Natural killer cell (primary cell): Measurements from ENCODE around the gene ROBO1. TPM values are rescaled to one million over a fixed set of nuclear protein-coding genes. Genes with fewer than 3 reads are reported as not detected.

Experiments
- ATAC-seq, 3 donors: fragments of 150-1000 bp in 2 of 3; fragments of 200-7000 bp in 1 of 3; cut with Tn5 transposase; 1 replicate in 1 of 3; 2 replicates in 2 of 3; pipeline ENCODE4 v1.10.0; 2021; ENCODE audit warnings: mild to moderate bottlenecking in 2 of 3, moderate library complexity in 2 of 3
- DNase-seq, 2 donors: peaks; one replicate each; pipeline versions ENCODE4 v3.0.0 to v3.0.0-alpha.2; 2013 to 2021; ENCODE audit warnings: mixed read lengths in 1 of 2
- H3K27ac ChIP-seq: one replicate; pipeline ENCODE4 v1.5.1; 2013; ENCODE audit warnings: mild to moderate bottlenecking, low read length
- H3K27me3 ChIP-seq: one replicate; pipeline ENCODE4 v1.6.1; 2013; ENCODE audit warnings: low read length; ENCODE audit not compliant: control insufficient read depth, insufficient read depth
- H3K36me3 ChIP-seq: one replicate; pipeline ENCODE4 v1.6.1; 2013; ENCODE audit warnings: low read length; ENCODE audit not compliant: control insufficient read depth, insufficient read depth
- H3K4me1 ChIP-seq: one replicate; pipeline ENCODE4 v1.6.1; 2013; ENCODE audit warnings: low read length; ENCODE audit not compliant: control insufficient read depth, insufficient read depth
- H3K4me3 ChIP-seq: one replicate; pipeline ENCODE4 v1.5.1; 2013; ENCODE audit warnings: low read length
- H3K9me3 ChIP-seq: one replicate; pipeline ENCODE4 v1.6.1; 2013; ENCODE audit warnings: low read length; ENCODE audit not compliant: control insufficient read depth, insufficient read depth
- H3K27ac Mint-ChIP-seq, 2 donors: one replicate each; pipeline ENCODE4 v1.8.0; 2022; ENCODE audit warnings: mild to moderate bottlenecking in 2 of 2, mixed read lengths in 2 of 2, moderate library complexity in 1 of 2
- H3K27me3 Mint-ChIP-seq, 2 donors: one replicate each; pipeline ENCODE4 v1.8.0; 2022; ENCODE audit warnings: low read depth in 2 of 2, mixed read lengths in 2 of 2
- H3K36me3 Mint-ChIP-seq: one replicate; pipeline ENCODE4 v1.8.0; 2022; ENCODE audit warnings: mixed read lengths
- H3K4me1 Mint-ChIP-seq, 2 donors: one replicate each; pipeline ENCODE4 v1.8.0; 2022; ENCODE audit warnings: mixed read lengths in 2 of 2
- H3K4me3 Mint-ChIP-seq: one replicate; pipeline ENCODE4 v1.8.0; 2022; ENCODE audit warnings: mild to moderate bottlenecking, moderate library complexity, mixed read lengths
- H3K9me3 Mint-ChIP-seq, 2 donors: one replicate each; pipeline ENCODE4 v1.8.0; 2022; ENCODE audit warnings: mixed read lengths in 2 of 2
- WGBS: methylation state at CpG from one replicate; pipeline ENCODE4 v1.1.7; 2013; ENCODE audit warnings: missing lambda C conversion rate; ENCODE audit not compliant: insufficient coverage; 5-methylcytosine and 5-hydroxymethylcytosine counted together
- intact Hi-C: fragments of 100-400 bp; cut with micrococcal nuclease; formaldehyde crosslinking; loops from one replicate; pipeline ENCODE4 v1.14.2; 2022
- total RNA-seq, 4 donors: library from RNA; stranded (reverse); fragments of 120-200 nt in 1 of 4; gene quantifications; one replicate each; pipeline versions ENCODE4 v1.2.3 to v1.2.4, GENCODE V29; 2013 to 2022
- TF ChIP-seq, protein P1 (sequence below): fragments of 200-600 bp; IDR thresholded peaks from one replicate; pipeline ENCODE4 v1.8.0; 2022; ENCODE audit warnings: antibody characterized with exemption

The ROBO1 gene
- total RNA-seq, 3 donors from 2014 or later (not counting 1 experiment from before 2014, with no cell fraction given), result 0.07 TPM; not detected in 2

DNA sequence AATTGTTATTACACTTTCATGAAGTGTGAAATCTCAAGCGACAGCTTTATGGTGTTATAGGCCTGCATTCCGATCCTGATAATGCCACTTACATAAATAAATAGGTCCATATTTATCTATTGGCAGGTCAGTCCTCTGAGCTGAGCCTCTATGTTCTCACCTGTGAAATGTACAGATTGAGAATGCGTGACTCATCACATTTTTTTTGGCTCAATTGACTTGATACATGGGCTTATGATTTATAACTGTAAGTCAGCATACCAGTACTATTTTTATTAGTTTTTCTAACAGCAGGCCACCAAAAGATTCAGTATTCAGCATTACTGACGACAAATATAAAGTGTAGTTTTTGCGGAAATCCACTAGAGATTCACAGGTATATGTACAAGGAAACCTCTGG lies 344.4 kb downstream of the ROBO1 start:
- 92% methylated on average over 5 of the region's 5 CpGs for WGBS
- H3K9me3 ChIP-seq, result no peaks in the 10 kb centered on the region
- H3K27ac ChIP-seq, result no peak overlapping the region
- no peaks in the 10 kb centered on the region for H3K4me1 ChIP-seq
- H3K9me3 Mint-ChIP-seq, result peaks cover 7 to 10% of the 10 kb centered on the region in 2 donors
- DNase-seq (no peak), ATAC-seq (no peak)
- intact Hi-C loops, result no loop called here
- no peaks in the 10 kb centered on the region for H3K27me3 ChIP-seq
- H3K4me3 Mint-ChIP-seq, result no peak overlapping the region
- no peak overlapping the region for H3K27ac Mint-ChIP-seq
- no peak overlapping the region for H3K4me3 ChIP-seq
- no peaks in the 10 kb centered on the region for H3K36me3 ChIP-seq
- TF ChIP-seq, protein P1, sequence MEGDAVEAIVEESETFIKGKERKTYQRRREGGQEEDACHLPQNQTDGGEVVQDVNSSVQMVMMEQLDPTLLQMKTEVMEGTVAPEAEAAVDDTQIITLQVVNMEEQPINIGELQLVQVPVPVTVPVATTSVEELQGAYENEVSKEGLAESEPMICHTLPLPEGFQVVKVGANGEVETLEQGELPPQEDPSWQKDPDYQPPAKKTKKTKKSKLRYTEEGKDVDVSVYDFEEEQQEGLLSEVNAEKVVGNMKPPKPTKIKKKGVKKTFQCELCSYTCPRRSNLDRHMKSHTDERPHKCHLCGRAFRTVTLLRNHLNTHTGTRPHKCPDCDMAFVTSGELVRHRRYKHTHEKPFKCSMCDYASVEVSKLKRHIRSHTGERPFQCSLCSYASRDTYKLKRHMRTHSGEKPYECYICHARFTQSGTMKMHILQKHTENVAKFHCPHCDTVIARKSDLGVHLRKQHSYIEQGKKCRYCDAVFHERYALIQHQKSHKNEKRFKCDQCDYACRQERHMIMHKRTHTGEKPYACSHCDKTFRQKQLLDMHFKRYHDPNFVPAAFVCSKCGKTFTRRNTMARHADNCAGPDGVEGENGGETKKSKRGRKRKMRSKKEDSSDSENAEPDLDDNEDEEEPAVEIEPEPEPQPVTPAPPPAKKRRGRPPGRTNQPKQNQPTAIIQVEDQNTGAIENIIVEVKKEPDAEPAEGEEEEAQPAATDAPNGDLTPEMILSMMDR, result no peak
- H3K4me1 Mint-ChIP-seq, result no peaks in the 10 kb centered on the region
- H3K36me3 Mint-ChIP-seq, result no peaks in the 10 kb centered on the region
- H3K27me3 Mint-ChIP-seq, result no peaks in the 10 kb centered on the region

DNA sequence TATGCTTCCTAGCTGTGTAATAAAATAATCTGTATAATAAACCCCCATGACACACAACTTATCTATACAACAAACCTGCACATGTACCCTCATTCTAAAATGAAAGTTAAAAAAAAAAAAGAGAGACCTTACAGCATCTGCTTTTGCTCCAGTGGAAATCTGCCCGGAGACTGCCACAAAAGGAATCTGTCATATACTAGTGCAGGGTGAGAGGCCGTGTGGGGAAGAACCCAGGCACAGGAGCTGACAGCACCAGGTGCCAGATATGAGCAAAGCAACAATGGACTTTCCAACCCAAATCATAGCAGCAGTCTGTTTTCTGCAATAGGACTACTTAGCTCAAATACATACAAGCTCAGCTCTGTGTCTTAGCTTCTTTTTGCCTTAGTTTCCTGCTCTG lies 346.5 kb downstream of the ROBO1 start:
- Mint-ChIP-seq H3K4me1 (no peaks in the 10 kb centered on the region), H3K36me3 (no peaks in the 10 kb centered on the region), H3K27ac (no peak overlapping the region), H3K27me3 (no peaks in the 10 kb centered on the region), H3K4me3 (no peak overlapping the region), H3K9me3 (peaks cover 7 to 10% of the 10 kb centered on the region in 2 donors)
- Histone ChIP-seq H3K4me3 (no peak overlapping the region), H3K27ac (no peak overlapping the region), H3K36me3 (no peaks in the 10 kb centered on the region), H3K27me3 (no peaks in the 10 kb centered on the region), H3K9me3 (no peaks in the 10 kb centered on the region), H3K4me1 (no peaks in the 10 kb centered on the region)
- intact Hi-C loops, result no loop called here
- no peak for ATAC-seq
- TF ChIP-seq, protein P1, result no peak
- 68% methylated on average over 2 of the region's 2 CpGs for WGBS
- DNase-seq, result no peak

DNA sequence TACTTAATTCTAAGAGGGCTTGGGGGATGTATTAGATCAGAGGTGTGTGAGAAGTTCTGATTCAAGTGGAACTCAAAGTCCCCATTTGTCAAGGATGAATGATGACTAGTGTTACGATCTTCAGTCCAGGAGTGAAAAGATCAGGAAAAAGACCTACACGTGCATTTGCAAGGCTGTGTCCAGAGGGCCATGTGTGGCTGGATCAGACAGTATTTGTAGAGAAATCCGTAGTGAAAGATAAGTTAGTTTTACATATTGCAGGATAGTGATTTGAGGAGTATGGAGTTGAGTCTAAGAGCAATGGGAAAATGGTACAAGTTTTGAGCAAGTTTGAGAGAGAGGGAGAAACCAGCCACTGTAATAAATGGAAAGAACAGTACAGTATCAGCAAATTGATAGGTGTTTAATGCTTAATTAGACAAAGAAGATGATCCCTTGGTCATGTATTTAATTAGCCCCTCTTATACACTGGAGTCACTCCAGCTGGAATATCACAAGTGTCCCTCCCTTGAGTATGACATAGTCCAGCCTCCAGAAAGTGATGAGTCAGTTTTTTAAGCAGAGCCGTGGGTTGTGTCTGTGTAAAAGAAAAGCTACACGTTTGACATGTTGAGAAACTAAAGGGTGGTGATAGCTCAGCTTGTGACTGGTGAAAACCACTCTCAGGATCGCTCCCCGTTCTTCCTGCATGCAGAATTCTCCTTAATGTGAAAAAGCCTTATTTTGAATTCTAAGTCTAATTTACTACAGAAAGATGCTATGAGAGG lies 348.8 kb downstream of the ROBO1 start:
- ATAC-seq (no peak), DNase-seq (no peak)
- 78% methylated on average over 7 of the region's 7 CpGs for WGBS
- Mint-ChIP-seq H3K27me3 (no peaks in the 10 kb centered on the region), H3K27ac (no peak overlapping the region), H3K4me1 (no peaks in the 10 kb centered on the region), H3K4me3 (no peak overlapping the region), H3K36me3 (no peaks in the 10 kb centered on the region), H3K9me3 (peaks cover 15 to 17% of the 10 kb centered on the region in 2 donors)
- Histone ChIP-seq H3K4me3 (no peak overlapping the region), H3K36me3 (no peaks in the 10 kb centered on the region), H3K27ac (no peak overlapping the region), H3K27me3 (no peaks in the 10 kb centered on the region), H3K4me1 (no peaks in the 10 kb centered on the region), H3K9me3 (no peaks in the 10 kb centered on the region)
- intact Hi-C loops, result no loop called here
- TF ChIP-seq, protein P1, result no peak

DNA sequence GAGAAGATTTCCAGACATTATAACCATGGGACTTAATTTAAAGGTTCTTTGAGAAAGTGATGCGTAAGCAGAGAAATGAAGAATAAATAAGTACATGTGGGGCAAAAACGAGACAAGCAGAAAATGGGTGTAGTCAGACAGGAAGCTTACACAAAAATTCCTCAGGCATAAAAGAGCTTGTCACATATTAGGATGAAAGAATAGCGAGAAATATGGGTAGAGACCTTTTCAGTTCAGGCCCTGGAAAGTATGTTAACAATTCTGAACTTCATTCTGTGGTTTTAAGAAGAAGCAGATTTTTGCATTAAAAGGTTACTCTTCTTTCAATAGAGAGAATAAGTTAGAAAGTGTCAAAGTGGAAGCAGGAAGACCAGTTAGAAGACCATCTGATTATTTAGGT lies 352.4 kb downstream of the ROBO1 start:
- Histone ChIP-seq H3K36me3 (no peaks in the 10 kb centered on the region), H3K9me3 (peaks cover 3% of the 10 kb centered on the region), H3K27me3 (no peaks in the 10 kb centered on the region), H3K4me1 (no peaks in the 10 kb centered on the region), H3K4me3 (no peak overlapping the region), H3K27ac (no peak overlapping the region)
- H3K4me1 Mint-ChIP-seq, result no peaks in the 10 kb centered on the region
- ATAC-seq, result no peak
- no peaks in the 10 kb centered on the region for H3K36me3 Mint-ChIP-seq
- no peak for DNase-seq
- no peaks in the 10 kb centered on the region for H3K27me3 Mint-ChIP-seq
- H3K4me3 Mint-ChIP-seq, result no peak overlapping the region
- WGBS, result 66% methylated on average over 3 of the region's 3 CpGs
- H3K27ac Mint-ChIP-seq, result no peak overlapping the region
- intact Hi-C loops, result no loop called here
- TF ChIP-seq, protein P1, result no peak
- H3K9me3 Mint-ChIP-seq, result peaks cover 18 to 19% of the 10 kb centered on the region in 2 donors
